Upper lobe of left lung (tissue), 4 donors: Measurements from ENCODE around the gene PFDN1.

Source experiments
- EP300 ChIP-seq, 4 donors: sonication (generic); formaldehyde crosslinking; IDR thresholded peaks; one replicate each; pipeline ENCODE4 v1.5.1; 2017; ENCODE audit warnings: antibody characterized with exemption in 4 of 4, control low read depth in 2 of 4
- POLR2A ChIP-seq, 4 donors: fragments of 450-650 bp; IDR thresholded peaks; one replicate each; pipeline ENCODE4 v1.5.1; 2016 to 2017; ENCODE audit warnings: antibody characterized with exemption in 4 of 4, mild to moderate bottlenecking in 2 of 4
- POLR2AphosphoS5 ChIP-seq, 2 donors: sonication (generic); formaldehyde crosslinking; IDR thresholded peaks; one replicate each; pipeline ENCODE4 v1.5.1; 2017; ENCODE audit warnings: antibody characterized with exemption in 2 of 2
- TF ChIP-seq, protein P1 (sequence below), 6 experiments: fragments of 450-650 bp in 4 of 6; fragments of 200-600 bp in 2 of 6; sonication (generic) in 2 of 6; IDR thresholded peaks; one replicate each; pipeline ENCODE4 v1.5.1; 2016 to 2019; ENCODE audit warnings: antibody characterized with exemption in 6 of 6

- no peak for TF ChIP-seq POLR2AphosphoS5 (IDR thresholded peaks at IDR 0.05)
- TF ChIP-seq, protein P1, sequence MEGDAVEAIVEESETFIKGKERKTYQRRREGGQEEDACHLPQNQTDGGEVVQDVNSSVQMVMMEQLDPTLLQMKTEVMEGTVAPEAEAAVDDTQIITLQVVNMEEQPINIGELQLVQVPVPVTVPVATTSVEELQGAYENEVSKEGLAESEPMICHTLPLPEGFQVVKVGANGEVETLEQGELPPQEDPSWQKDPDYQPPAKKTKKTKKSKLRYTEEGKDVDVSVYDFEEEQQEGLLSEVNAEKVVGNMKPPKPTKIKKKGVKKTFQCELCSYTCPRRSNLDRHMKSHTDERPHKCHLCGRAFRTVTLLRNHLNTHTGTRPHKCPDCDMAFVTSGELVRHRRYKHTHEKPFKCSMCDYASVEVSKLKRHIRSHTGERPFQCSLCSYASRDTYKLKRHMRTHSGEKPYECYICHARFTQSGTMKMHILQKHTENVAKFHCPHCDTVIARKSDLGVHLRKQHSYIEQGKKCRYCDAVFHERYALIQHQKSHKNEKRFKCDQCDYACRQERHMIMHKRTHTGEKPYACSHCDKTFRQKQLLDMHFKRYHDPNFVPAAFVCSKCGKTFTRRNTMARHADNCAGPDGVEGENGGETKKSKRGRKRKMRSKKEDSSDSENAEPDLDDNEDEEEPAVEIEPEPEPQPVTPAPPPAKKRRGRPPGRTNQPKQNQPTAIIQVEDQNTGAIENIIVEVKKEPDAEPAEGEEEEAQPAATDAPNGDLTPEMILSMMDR (IDR thresholded peaks at IDR 0.05): no peak
- no peak for TF ChIP-seq POLR2A (IDR thresholded peaks at IDR 0.05)
- TF ChIP-seq EP300 (IDR thresholded peaks at IDR 0.05): no peak
Observed at GRCh38 chr5:140242890-140243585, 59.9 kb downstream of the PFDN1 start.
